HG03175 (cell line): ENCODE results near the gene PLEKHA6.

Source experiments
- ATAC-seq: cut with Tn5 transposase; IDR thresholded peaks from one replicate; pipeline ENCODE4 v1.9.1; 2021; ENCODE audit warnings: mild to moderate bottlenecking, moderate library complexity; ENCODE audit not compliant: unreplicated experiment

Gene PLEKHA6

GRCh38 chr1:204356997-204357396, 2.7 kb downstream of the PLEKHA6 start:
- ATAC-seq = no peak

- ATAC-seq = no peak
Measured at GRCh38 chr1:204355913-204356312, 3.8 kb downstream of the PLEKHA6 start.

GRCh38 chr1:204354579-204354978, 5.2 kb downstream of the PLEKHA6 start:
- no peak for ATAC-seq

GRCh38 chr1:204353213-204353910, 6.4 kb downstream of the PLEKHA6 start:
- no peak for ATAC-seq

- ATAC-seq = no peak
Measured at GRCh38 chr1:204350857-204351573, 8.7 kb downstream of the PLEKHA6 start.

- no peak for ATAC-seq
Measured at GRCh38 chr1:204350312-204350711, 9.4 kb downstream of the PLEKHA6 start.

- no peak for ATAC-seq
Measured at GRCh38 chr1:204349602-204350001, 10.1 kb downstream of the PLEKHA6 start.

- no peak for ATAC-seq
Measured at GRCh38 chr1:204348722-204349121, 11.0 kb downstream of the PLEKHA6 start.

- no peak for ATAC-seq
Measured at GRCh38 chr1:204348242-204348641, 11.5 kb downstream of the PLEKHA6 start.

GRCh38 chr1:204345941-204346645, 13.6 kb downstream of the PLEKHA6 start:
- ATAC-seq = no peak

- ATAC-seq = no peak
Measured at GRCh38 chr1:204345438-204345841, 14.3 kb downstream of the PLEKHA6 start.

GRCh38 chr1:204344665-204345355, 14.9 kb downstream of the PLEKHA6 start:
- ATAC-seq = no peak

- ATAC-seq = no peak
Measured at GRCh38 chr1:204343802-204344201, 15.9 kb downstream of the PLEKHA6 start.

GRCh38 chr1:204343247-204343646, 16.5 kb downstream of the PLEKHA6 start:
- no peak for ATAC-seq

- no peak for ATAC-seq
Measured at GRCh38 chr1:204342310-204342709, 17.4 kb downstream of the PLEKHA6 start.

GRCh38 chr1:204341380-204341779, 18.3 kb downstream of the PLEKHA6 start:
- ATAC-seq = no peak

- no peak for ATAC-seq
Measured at GRCh38 chr1:204340081-204340889, 19.4 kb downstream of the PLEKHA6 start.

GRCh38 chr1:204339541-204339940, 20.2 kb downstream of the PLEKHA6 start:
- ATAC-seq = no peak

GRCh38 chr1:204338997-204339396, 20.7 kb downstream of the PLEKHA6 start:
- no peak for ATAC-seq

GRCh38 chr1:204338360-204338759, 21.4 kb downstream of the PLEKHA6 start:
- ATAC-seq = no peak
